ENCODE data around the gene CNIH1.
A peak's percentile ranks its signal among the peaks of the same experiment; 100 is the strongest.
"Not testable (repeated sequence)": the region's sequence is repeated elsewhere in the genome, so short reads cannot be mapped to it uniquely, and the experiment has no call there.

Gene CNIH1

GRCh38 chr14:54396183-54396492 is 45.0 kb downstream of the CNIH1 start:
- Mint-ChIP-seq H3K27ac (peak overlapping the region; percentile 73), H3K4me3 (peak overlapping the region; percentile 87), H3K9me3 (no peaks in the 10 kb centered on the region), H3K36me3 (ENCODE audit: low read depth) (peaks cover 8% of the 10 kb centered on the region), H3K4me1 (ENCODE audit: low read depth) (peaks cover 19% of the 10 kb centered on the region), H3K27me3 (peaks cover 1% of the 10 kb centered on the region)
- intact Hi-C loops (cut with micrococcal nuclease): loop anchor here (2.0 kb wide), 2 partner anchors 45 to 93 kb away; partner anchors contain the start of genes CNIH1 and GMFB

GRCh38 chr14:54395716-54396115 is 45.5 kb downstream of the CNIH1 start:
- no peak overlapping the region for H3K27ac Mint-ChIP-seq
- intact Hi-C loops (cut with micrococcal nuclease): loop anchor here (2.0 kb wide), 2 partner anchors 45 to 93 kb away; partner anchors contain the start of genes CNIH1 and GMFB
- H3K4me1 Mint-ChIP-seq (ENCODE audit: low read depth): peaks cover 19% of the 10 kb centered on the region
- H3K4me3 Mint-ChIP-seq: no peak overlapping the region
- peaks cover 2% of the 10 kb centered on the region for H3K27me3 Mint-ChIP-seq
- peaks cover 8% of the 10 kb centered on the region for H3K36me3 Mint-ChIP-seq (ENCODE audit: low read depth)
- H3K9me3 Mint-ChIP-seq: no peaks in the 10 kb centered on the region

- Mint-ChIP-seq H3K4me1 (ENCODE audit: low read depth) (peaks cover 19% of the 10 kb centered on the region), H3K27me3 (peaks cover 2% of the 10 kb centered on the region), H3K36me3 (ENCODE audit: low read depth) (peaks cover 8% of the 10 kb centered on the region), H3K4me3 (no peak overlapping the region), H3K9me3 (no peaks in the 10 kb centered on the region), H3K27ac (no peak overlapping the region)
- intact Hi-C loops (cut with micrococcal nuclease): no loop called here
Measured at GRCh38 chr14:54395284-54395683, 45.9 kb downstream of the CNIH1 start.

- peaks cover 19% of the 10 kb centered on the region for H3K4me1 Mint-ChIP-seq (ENCODE audit: low read depth)
Measured at GRCh38 chr14:54394596-54394995, 46.6 kb downstream of the CNIH1 start.

GRCh38 chr14:54392986-54393884 is 47.9 kb downstream of the CNIH1 start:
- H3K27ac Mint-ChIP-seq; intact Hi-C loops (cut with micrococcal nuclease); H3K9me3 Mint-ChIP-seq; H3K4me3 Mint-ChIP-seq; H3K27me3 Mint-ChIP-seq; H3K36me3 Mint-ChIP-seq (ENCODE audit: low read depth); H3K4me1 Mint-ChIP-seq (ENCODE audit: low read depth): not testable (repeated sequence)

More at GRCh38 chr14:54394596-54394995, 46.6 kb downstream of the CNIH1 start:
- Mint-ChIP-seq H3K4me3 (no peak overlapping the region), H3K27ac (no peak overlapping the region), H3K36me3 (ENCODE audit: low read depth) (peaks cover 8% of the 10 kb centered on the region), H3K9me3 (no peaks in the 10 kb centered on the region), H3K27me3 (peaks cover 2% of the 10 kb centered on the region)
- intact Hi-C loops (cut with micrococcal nuclease): no loop called here

- Mint-ChIP-seq H3K4me1 (ENCODE audit: low read depth) (no peaks in the 10 kb centered on the region), H3K4me3 (no peak overlapping the region), H3K9me3 (no peaks in the 10 kb centered on the region), H3K27ac (no peak overlapping the region), H3K27me3 (peaks cover 2% of the 10 kb centered on the region), H3K36me3 (ENCODE audit: low read depth) (peaks cover 8% of the 10 kb centered on the region)
- intact Hi-C loops (cut with micrococcal nuclease): no loop called here
Measured at GRCh38 chr14:54392131-54392859, 48.9 kb downstream of the CNIH1 start.

GRCh38 chr14:54387328-54387727 is 53.8 kb downstream of the CNIH1 start:
- no peak overlapping the region for H3K4me3 Mint-ChIP-seq
- intact Hi-C loops (cut with micrococcal nuclease): no loop called here
- H3K36me3 Mint-ChIP-seq (ENCODE audit: low read depth): no peaks in the 10 kb centered on the region

GRCh38 chr14:54385556-54385955 is 55.6 kb downstream of the CNIH1 start:
- Mint-ChIP-seq H3K9me3 (no peaks in the 10 kb centered on the region), H3K4me1 (ENCODE audit: low read depth) (peaks cover 3% of the 10 kb centered on the region), H3K27ac (no peak overlapping the region), H3K36me3 (ENCODE audit: low read depth) (no peaks in the 10 kb centered on the region), H3K4me3 (no peak overlapping the region), H3K27me3 (no peaks in the 10 kb centered on the region)
- intact Hi-C loops (cut with micrococcal nuclease): no loop called here

More at GRCh38 chr14:54387328-54387727, 53.8 kb downstream of the CNIH1 start:
- Mint-ChIP-seq H3K9me3 (no peaks in the 10 kb centered on the region), H3K27ac (no peak overlapping the region), H3K4me1 (ENCODE audit: low read depth) (no peaks in the 10 kb centered on the region), H3K27me3 (peaks cover 2% of the 10 kb centered on the region)

- Mint-ChIP-seq H3K27me3 (no peaks in the 10 kb centered on the region), H3K36me3 (ENCODE audit: low read depth) (no peaks in the 10 kb centered on the region), H3K9me3 (no peaks in the 10 kb centered on the region), H3K4me3 (no peak overlapping the region), H3K27ac (no peak overlapping the region), H3K4me1 (ENCODE audit: low read depth) (peaks cover 7% of the 10 kb centered on the region)
- intact Hi-C loops (cut with micrococcal nuclease): no loop called here
Measured at GRCh38 chr14:54383835-54384234, 57.3 kb downstream of the CNIH1 start.

GRCh38 chr14:54381821-54382220 is 59.4 kb downstream of the CNIH1 start:
- Mint-ChIP-seq H3K27ac (no peak overlapping the region), H3K4me1 (ENCODE audit: low read depth) (peaks cover 7% of the 10 kb centered on the region), H3K36me3 (ENCODE audit: low read depth) (no peaks in the 10 kb centered on the region), H3K9me3 (no peaks in the 10 kb centered on the region), H3K27me3 (no peaks in the 10 kb centered on the region), H3K4me3 (no peak overlapping the region)
- intact Hi-C loops (cut with micrococcal nuclease): no loop called here

- H3K9me3 Mint-ChIP-seq; H3K4me1 Mint-ChIP-seq (ENCODE audit: low read depth); H3K27me3 Mint-ChIP-seq; H3K4me3 Mint-ChIP-seq; intact Hi-C loops (cut with micrococcal nuclease); H3K27ac Mint-ChIP-seq; H3K36me3 Mint-ChIP-seq (ENCODE audit: low read depth): not testable (repeated sequence)
Measured at GRCh38 chr14:54380558-54380957, 60.6 kb downstream of the CNIH1 start.

- H3K9me3 Mint-ChIP-seq; H3K4me3 Mint-ChIP-seq; H3K27ac Mint-ChIP-seq; intact Hi-C loops (cut with micrococcal nuclease); H3K27me3 Mint-ChIP-seq; H3K4me1 Mint-ChIP-seq (ENCODE audit: low read depth); H3K36me3 Mint-ChIP-seq (ENCODE audit: low read depth): not testable (repeated sequence)
Measured at GRCh38 chr14:54378893-54379292, 62.3 kb downstream of the CNIH1 start.

GRCh38 chr14:54377501-54377900 is 63.7 kb downstream of the CNIH1 start:
- Mint-ChIP-seq H3K36me3 (ENCODE audit: low read depth) (no peaks in the 10 kb centered on the region), H3K4me1 (ENCODE audit: low read depth) (peaks cover 7% of the 10 kb centered on the region), H3K27me3 (no peaks in the 10 kb centered on the region), H3K27ac (no peak overlapping the region), H3K9me3 (no peaks in the 10 kb centered on the region), H3K4me3 (no peak overlapping the region)
- intact Hi-C loops (cut with micrococcal nuclease): no loop called here

- peaks cover 7% of the 10 kb centered on the region for H3K4me1 Mint-ChIP-seq (ENCODE audit: low read depth)
- H3K27me3 Mint-ChIP-seq: no peaks in the 10 kb centered on the region
- intact Hi-C loops (cut with micrococcal nuclease): no loop called here
- no peak overlapping the region for H3K27ac Mint-ChIP-seq
- H3K36me3 Mint-ChIP-seq (ENCODE audit: low read depth): no peaks in the 10 kb centered on the region
- no peak overlapping the region for H3K4me3 Mint-ChIP-seq
- H3K9me3 Mint-ChIP-seq: no peaks in the 10 kb centered on the region
Measured at GRCh38 chr14:54374117-54374884, 66.9 kb downstream of the CNIH1 start.

Measured in dendritic cell treated with granulocyte-macrophage colony-stimulating factor and Interleukin-4, amounts not matched to agents 40 ng/mL and 50 ng/mL, for 4 days (primary cell).